CD14-positive monocyte (primary cell): ENCODE results near the gene RACK1. TPM values are rescaled to one million over a fixed set of nuclear protein-coding genes. Genes with fewer than 3 reads are reported as not detected.

Experiments used
- DNase-seq, 3 donors: peaks; one replicate each; pipeline ENCODE4 v3.0.0-alpha.2; 2011 to 2022
- H2AFZ ChIP-seq: 2 replicates; pipeline ENCODE4 v1.6.0; 2012; ENCODE audit warnings: mild to moderate bottlenecking, low read depth, low read length, inconsistent platforms; ENCODE audit not compliant: insufficient read depth, poor library complexity, severe bottlenecking
- H3K27ac ChIP-seq, 2 donors: 1 replicate in 1 of 2; 2 replicates in 1 of 2; pipeline ENCODE4 v1.5.1; 2012 to 2013; ENCODE audit warnings: low read length in 2 of 2, control low read depth in 1 of 2, inconsistent platforms in 1 of 2, low read depth in 1 of 2, mild to moderate bottlenecking in 1 of 2
- H3K27me3 ChIP-seq, 2 donors: one replicate each; pipeline versions ENCODE4 v1.6.0 to v1.6.1; 2011 to 2013; ENCODE audit warnings: low read length in 2 of 2; ENCODE audit not compliant: control insufficient read depth in 2 of 2, insufficient read depth in 2 of 2
- H3K36me3 ChIP-seq, 2 donors: replicated peaks in 1 of 2; 1 replicate in 1 of 2; 2 replicates in 1 of 2; pipeline versions ENCODE4 v1.5.1 to v1.6.1; 2012 to 2013; ENCODE audit warnings: low read length in 2 of 2, control low read depth in 1 of 2, inconsistent platforms in 1 of 2, mild to moderate bottlenecking in 1 of 2; ENCODE audit not compliant: insufficient read depth in 2 of 2, control insufficient read depth in 1 of 2
- H3K4me1 ChIP-seq, 2 donors: 1 replicate in 1 of 2; 2 replicates in 1 of 2; pipeline versions ENCODE4 v1.5.1 to v1.6.1; 2012 to 2013; ENCODE audit warnings: low read length in 2 of 2, control low read depth in 1 of 2, inconsistent platforms in 1 of 2, mild to moderate bottlenecking in 1 of 2, moderate library complexity in 1 of 2; ENCODE audit not compliant: insufficient read depth in 2 of 2, control insufficient read depth in 1 of 2
- H3K4me2 ChIP-seq: replicated peaks from 2 replicates; pipeline ENCODE3; 2012; ENCODE audit warnings: low read length, moderate library complexity, mild to moderate bottlenecking; ENCODE audit not compliant: poor library complexity, severe bottlenecking; ENCODE audit errors: extremely low read depth
- H3K4me3 ChIP-seq, 3 experiments: fragments of 200-600 bp in 1 of 3; sonication (generic) in 1 of 3; replicated peaks in 1 of 3; 1 replicate in 2 of 3; 2 replicates in 1 of 3; pipeline ENCODE4 v1.5.1; 2011 to 2013; ENCODE audit warnings: low read length in 3 of 3, mild to moderate bottlenecking in 3 of 3, control low read depth in 2 of 3, low read depth in 2 of 3, inconsistent platforms in 1 of 3, moderate library complexity in 1 of 3
- H3K79me2 ChIP-seq: 2 replicates; pipeline ENCODE4 v1.6.0; 2012; ENCODE audit warnings: mild to moderate bottlenecking, control low read depth, inconsistent platforms, low read length, moderate library complexity; ENCODE audit not compliant: insufficient read depth
- H3K9ac ChIP-seq: 2 replicates; pipeline ENCODE4 v1.6.0; 2017; ENCODE audit warnings: low read length, mild to moderate bottlenecking; ENCODE audit not compliant: insufficient read depth, poor library complexity, severe bottlenecking
- H3K9me3 ChIP-seq, 2 donors: replicated peaks in 1 of 2; 1 replicate in 1 of 2; 2 replicates in 1 of 2; pipeline versions ENCODE4 v1.5.1 to v1.6.1; 2012 to 2013; ENCODE audit warnings: low read length in 2 of 2, control low read depth in 1 of 2; ENCODE audit not compliant: control insufficient read depth in 1 of 2, insufficient read depth in 1 of 2
- H4K20me1 ChIP-seq: 2 replicates; pipeline ENCODE4 v1.6.0; 2012; ENCODE audit warnings: mild to moderate bottlenecking, low read length, control low read depth, moderate library complexity; ENCODE audit not compliant: insufficient read depth
- H3K27ac Mint-ChIP-seq, 7 donors: one replicate each; pipeline ENCODE4 v1.8.0; 2020; ENCODE audit warnings: mild to moderate bottlenecking in 7 of 7, mixed read lengths in 7 of 7, moderate library complexity in 6 of 7, inconsistent platforms in 2 of 7
- H3K27me3 Mint-ChIP-seq, 3 donors: one replicate each; pipeline ENCODE4 v1.8.0; 2021 to 2022; ENCODE audit warnings: low read depth in 3 of 3, mild to moderate bottlenecking in 3 of 3, mixed read lengths in 3 of 3, moderate library complexity in 3 of 3, inconsistent platforms in 1 of 3
- H3K36me3 Mint-ChIP-seq, 2 donors: one replicate each; pipeline ENCODE4 v1.8.0; 2020; ENCODE audit warnings: mixed read lengths in 2 of 2, inconsistent platforms in 1 of 2, mild to moderate bottlenecking in 1 of 2
- H3K4me1 Mint-ChIP-seq: one replicate; pipeline ENCODE4 v1.8.0; 2020; ENCODE audit warnings: mild to moderate bottlenecking, mixed read lengths
- H3K4me3 Mint-ChIP-seq, 2 donors: one replicate each; pipeline ENCODE4 v1.8.0; 2020; ENCODE audit warnings: mild to moderate bottlenecking in 2 of 2, mixed read lengths in 2 of 2, moderate library complexity in 1 of 2
- H3K9me3 Mint-ChIP-seq, 7 donors: one replicate each; pipeline ENCODE4 v1.8.0; 2020 to 2022; ENCODE audit warnings: mixed read lengths in 7 of 7, mild to moderate bottlenecking in 6 of 7, moderate library complexity in 6 of 7, inconsistent platforms in 2 of 7
- CTCF ChIP-seq: fragments of 200-600 bp; IDR thresholded peaks from one replicate; pipeline ENCODE4 v1.8.0; 2022; ENCODE audit warnings: antibody characterized with exemption, mild to moderate bottlenecking
- WGBS: methylation state at CpG from one replicate; pipeline ENCODE4 v1.1.5; 2013; ENCODE audit warnings: missing lambda C conversion rate; ENCODE audit not compliant: insufficient coverage; 5-methylcytosine and 5-hydroxymethylcytosine counted together
- intact Hi-C, 2 donors: fragments of 100-400 bp; cut with micrococcal nuclease; formaldehyde crosslinking; loops; one replicate each; pipeline versions ENCODE4 v1.15.0 to v1.15.1; 2023
- polyA plus RNA-seq, 3 donors: library from polyadenylated mRNA; depleted of rRNA in 1 of 3; unstranded in 2 of 3; stranded (reverse) in 1 of 3; fragments of 300-500 nt in 2 of 3; fragments of >200 nt in 1 of 3; fragmentation: Illumina TruSeq in 2 of 3; gene quantifications; 1 replicate in 2 of 3; 2 replicates in 1 of 3; pipeline ENCODE4 v1.2.3, GENCODE V29; 2012 to 2021
- small RNA-seq: library from RNA; depleted of rRNA; stranded (forward); fragments of <200 nt; gene quantifications from one replicate; pipeline ENCODE3, GENCODE V24; 2012; ENCODE audit warnings: low read depth; ENCODE audit not compliant: insufficient read length

Gene RACK1
- polyA plus RNA-seq, 3 donors, result 1,150 to 2,356 (median 1,195) TPM

- intact Hi-C loops, result loop anchor here in 1 of 2 donors (2.0 kb wide), 2 partner anchors 17 to 29 kb away; partner anchors contain the start of gene TRIM7
- no peak overlapping the region for H3K9ac ChIP-seq
- peaks cover 50% of the 10 kb centered on the region for H3K4me1 Mint-ChIP-seq
- peak overlapping the region in 1 of 3 experiments; percentile 96 for H3K4me3 ChIP-seq
- no peaks in the 10 kb centered on the region for H3K79me2 ChIP-seq
- no peaks in the 10 kb centered on the region for H3K36me3 ChIP-seq
- H3K9me3 Mint-ChIP-seq, result peaks cover 0 to 5% (median 4%) of the 10 kb centered on the region in 7 donors
- H3K27ac Mint-ChIP-seq, result peak overlapping the region in 3 of 7 donors; percentile 63 to 84 (median 83)
- peak; percentile 11 for TF ChIP-seq CTCF
- peak; percentile 55 for DNase-seq
- H3K27ac ChIP-seq, result no peak overlapping the region
- peaks cover 15 to 52% (median 35%) of the 10 kb centered on the region in 3 donors for H3K27me3 Mint-ChIP-seq
- WGBS, result 6% methylated on average over 35 of the region's 37 CpGs
- H3K4me3 Mint-ChIP-seq, result peak overlapping the region; percentile 98
- peaks cover 59 to 60% of the 10 kb centered on the region in 2 donors for H3K4me1 ChIP-seq
- H3K36me3 Mint-ChIP-seq, result no peaks in the 10 kb centered on the region
- H2AFZ ChIP-seq, result no peak overlapping the region
- H3K4me2 ChIP-seq, result peak overlapping the region; percentile 100
- H3K27me3 ChIP-seq, result peaks cover 0 to 24% of the 10 kb centered on the region in 2 donors
- no peaks in the 10 kb centered on the region for H4K20me1 ChIP-seq
- no peaks in the 10 kb centered on the region for H3K9me3 ChIP-seq
Observed at GRCh38 chr5:181187500-181188213, 56.0 kb downstream of the RACK1 start.

- Mint-ChIP-seq H3K9me3 (peaks cover 0 to 5% (median 4%) of the 10 kb centered on the region in 7 donors), H3K4me3 (peak overlapping the region in 1 of 2 donors; percentile 98), H3K4me1 (peaks cover 48% of the 10 kb centered on the region), H3K27ac (no peak overlapping the region), H3K27me3 (peaks cover 15 to 58% (median 37%) of the 10 kb centered on the region in 3 donors), H3K36me3 (no peaks in the 10 kb centered on the region)
- TF ChIP-seq CTCF, result no peak
- peak overlapping the region in 1 of 3 experiments; percentile 96 for H3K4me3 ChIP-seq
- no peaks in the 10 kb centered on the region for H3K79me2 ChIP-seq
- intact Hi-C loops, result no loop called here
- peaks cover 54 to 55% of the 10 kb centered on the region in 2 donors for H3K4me1 ChIP-seq
- DNase-seq, result no peak
- H3K27ac ChIP-seq, result no peak overlapping the region
- H3K36me3 ChIP-seq, result no peaks in the 10 kb centered on the region
- H3K27me3 ChIP-seq, result peaks cover 0 to 30% of the 10 kb centered on the region in 2 donors
- WGBS, result 71% methylated on average over 6 of the region's 8 CpGs
- no peak overlapping the region for H3K9ac ChIP-seq
- no peak overlapping the region for H2AFZ ChIP-seq
- H4K20me1 ChIP-seq, result no peaks in the 10 kb centered on the region
- no peaks in the 10 kb centered on the region for H3K9me3 ChIP-seq
- H3K4me2 ChIP-seq, result peak overlapping the region; percentile 100
Observed at GRCh38 chr5:181186986-181187499, 56.7 kb downstream of the RACK1 start.

Small RNA genes lying within 50 kb of the gene (small RNA-seq; reads per million reads assigned to genes)
- gene MIR4638, result not detected
- gene SNORD95, result not detected
- gene SNORD96A, result not detected

Other genes starting within 250 kb of the RACK1 start
- not detected for gene BTNL9, start 203.6 kb downstream of the RACK1 start, polyA plus RNA-seq
- gene OR2V1, start 112.7 kb downstream of the RACK1 start, polyA plus RNA-seq, result not detected
- gene OR2V2, start 96.3 kb downstream of the RACK1 start, polyA plus RNA-seq, result not detected
- gene TRIM7, start 38.7 kb downstream of the RACK1 start, polyA plus RNA-seq, result 10 to 100 TPM in 2 of 3 donors, 1 to 10 TPM in 1; 9.5 to 12.8 (median 10.3) TPM
- 10 to 100 TPM in 1 of 3 donors, under 1 TPM in 2; 0.12 to 26.4 (median 0.24) TPM for gene TRIM41, start 20.6 kb downstream of the RACK1 start, polyA plus RNA-seq
- gene TRIM52, start 17.2 kb upstream of the RACK1 start, polyA plus RNA-seq, result 10 to 100 TPM in 1 of 3 donors, 1 to 10 TPM in 2; 5.7 to 26.0 (median 8.5) TPM
- gene OR4F3, start 123.4 kb upstream of the RACK1 start, polyA plus RNA-seq, result not detected